SU-DHL-6 (cell line): ENCODE results near the gene ZCCHC7.

Source experiments
- CTCF ChIP-seq: fragments of 200-600 bp; sonication (generic); IDR thresholded peaks from one replicate; pipeline ENCODE4 v1.5.1; 2017; ENCODE audit warnings: antibody characterized with exemption, mild to moderate bottlenecking, low read length, moderate library complexity; ENCODE audit not compliant: insufficient read depth, poor library complexity, severe bottlenecking
- EZH2phosphoT487 ChIP-seq: fragments of 200-600 bp; sonication (generic), shearing (Covaris generic); conservative IDR thresholded peaks from 2 replicates; pipeline ENCODE4 v1.6.1; 2018; ENCODE audit warnings: mild to moderate bottlenecking, antibody characterized with exemption, low read length, moderate library complexity, mixed read lengths

- TF ChIP-seq CTCF: no peak
- TF ChIP-seq EZH2phosphoT487: no peak
These were observed 119.0 kb downstream of the ZCCHC7 start for GRCh38 chr9:37239224-37239859.
